Measurements from ENCODE around the gene STEAP1B. TPM values are rescaled to one million over a fixed set of nuclear protein-coding genes. Genes with fewer than 3 reads are reported as not detected.
"Not testable (repeated sequence)": the region's sequence is repeated elsewhere in the genome, so short reads cannot be mapped to it uniquely, and the experiment has no call there.

STEAP1B gene
- total RNA-seq, 2 donors from 2014 or later: 1.2 to 4.1 TPM

DNA sequence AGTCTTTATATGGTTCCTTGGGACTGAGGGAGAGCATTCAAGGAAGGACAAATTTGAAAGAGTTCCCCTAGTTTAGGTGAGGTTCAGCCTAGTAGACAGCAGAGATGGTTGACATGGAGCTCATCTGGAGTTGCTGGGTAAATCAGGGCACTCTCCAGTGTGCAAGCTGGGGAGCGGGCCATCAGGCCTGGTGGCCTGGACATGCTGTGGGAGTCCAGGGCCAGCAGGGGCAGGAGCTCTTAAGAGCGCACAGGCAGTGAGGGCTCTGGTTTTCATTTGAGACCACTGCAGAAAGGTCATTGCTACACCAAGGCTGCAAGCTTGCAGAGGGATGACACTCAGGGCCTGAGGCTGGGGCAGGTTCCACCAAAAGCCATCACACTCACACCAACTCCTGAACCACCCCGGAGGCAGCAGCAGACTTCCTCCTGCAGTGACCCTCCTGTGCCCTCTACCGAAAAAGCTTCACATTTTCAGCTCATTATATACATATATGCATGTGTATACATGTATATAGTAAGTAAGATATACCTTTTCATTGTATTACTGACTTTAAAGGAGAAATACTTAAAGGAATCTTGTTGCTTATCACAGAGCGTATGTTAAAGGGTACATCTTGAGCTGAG, 39.5 kb downstream of the STEAP1B start:
- DNase-seq (ENCODE audit: low spot score) (no peak), ATAC-seq (peak in 1 of 2 donors; percentile 50)
- no peaks in the 10 kb centered on the region for H3K36me3 Mint-ChIP-seq
- peaks cover 2 to 21% of the 10 kb centered on the region in 2 donors for H3K27me3 Mint-ChIP-seq
- no peaks in the 10 kb centered on the region for H3K9me3 Mint-ChIP-seq
- no peaks in the 10 kb centered on the region for H3K4me1 Mint-ChIP-seq (ENCODE audit: low read depth in 2 of 2)
- no peak overlapping the region for H3K4me3 Mint-ChIP-seq
- H3K27ac Mint-ChIP-seq: no peak overlapping the region

DNA sequence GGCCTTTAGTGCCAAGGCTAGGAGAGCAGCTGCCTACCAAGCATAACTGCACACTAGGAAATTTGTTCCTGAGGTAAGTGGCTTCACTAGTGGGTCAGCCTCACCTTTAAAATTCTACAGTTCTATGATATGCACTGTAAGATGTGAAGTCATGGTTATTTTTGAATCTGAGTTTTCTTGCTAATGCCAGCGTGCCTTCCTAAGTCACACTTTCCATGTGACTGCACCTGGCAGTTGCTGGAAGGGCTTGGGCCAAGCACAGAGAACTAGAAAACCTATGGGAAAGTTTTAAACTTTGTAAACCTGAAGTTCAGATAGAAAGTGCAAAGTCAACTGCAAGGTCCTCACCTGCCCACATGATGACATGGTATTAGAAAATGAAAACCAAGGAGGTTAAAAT, 42.5 kb downstream of the STEAP1B start:
- ATAC-seq (no peak), DNase-seq (ENCODE audit: low spot score) (no peak)
- no peak overlapping the region for H3K4me3 Mint-ChIP-seq
- peaks cover 13 to 33% of the 10 kb centered on the region in 2 donors for H3K27me3 Mint-ChIP-seq
- H3K9me3 Mint-ChIP-seq: no peaks in the 10 kb centered on the region
- H3K36me3 Mint-ChIP-seq: no peaks in the 10 kb centered on the region
- H3K27ac Mint-ChIP-seq: no peak overlapping the region
- H3K4me1 Mint-ChIP-seq (ENCODE audit: low read depth in 2 of 2): no peaks in the 10 kb centered on the region

DNA sequence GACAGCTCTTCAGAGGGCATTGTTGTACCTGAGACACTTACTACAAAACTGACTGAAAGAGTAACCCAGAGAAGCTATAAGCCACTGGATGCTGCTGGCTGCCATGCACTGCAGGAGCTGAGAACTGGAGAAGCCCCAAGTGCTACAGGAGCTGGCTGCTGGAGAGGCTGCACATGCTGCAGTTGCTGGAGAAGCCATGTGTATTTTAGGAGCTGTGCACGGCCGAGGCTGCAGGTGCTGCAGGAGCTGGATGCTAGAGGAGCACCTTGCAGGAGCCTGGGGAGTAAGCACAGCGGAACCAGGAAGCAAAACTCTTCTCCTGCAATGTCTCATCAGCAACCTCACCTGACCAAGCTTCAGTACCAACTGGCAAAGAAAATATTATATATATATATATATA, 45.5 kb downstream of the STEAP1B start:
- peaks cover 21 to 60% of the 10 kb centered on the region in 2 donors for H3K27me3 Mint-ChIP-seq
- no peak overlapping the region for H3K4me3 Mint-ChIP-seq
- ATAC-seq: no peak
- no peaks in the 10 kb centered on the region for H3K36me3 Mint-ChIP-seq
- H3K27ac Mint-ChIP-seq: no peak overlapping the region
- H3K9me3 Mint-ChIP-seq: no peaks in the 10 kb centered on the region
- H3K4me1 Mint-ChIP-seq (ENCODE audit: low read depth in 2 of 2): no peaks in the 10 kb centered on the region
- no peak for DNase-seq (ENCODE audit: low spot score)

DNA sequence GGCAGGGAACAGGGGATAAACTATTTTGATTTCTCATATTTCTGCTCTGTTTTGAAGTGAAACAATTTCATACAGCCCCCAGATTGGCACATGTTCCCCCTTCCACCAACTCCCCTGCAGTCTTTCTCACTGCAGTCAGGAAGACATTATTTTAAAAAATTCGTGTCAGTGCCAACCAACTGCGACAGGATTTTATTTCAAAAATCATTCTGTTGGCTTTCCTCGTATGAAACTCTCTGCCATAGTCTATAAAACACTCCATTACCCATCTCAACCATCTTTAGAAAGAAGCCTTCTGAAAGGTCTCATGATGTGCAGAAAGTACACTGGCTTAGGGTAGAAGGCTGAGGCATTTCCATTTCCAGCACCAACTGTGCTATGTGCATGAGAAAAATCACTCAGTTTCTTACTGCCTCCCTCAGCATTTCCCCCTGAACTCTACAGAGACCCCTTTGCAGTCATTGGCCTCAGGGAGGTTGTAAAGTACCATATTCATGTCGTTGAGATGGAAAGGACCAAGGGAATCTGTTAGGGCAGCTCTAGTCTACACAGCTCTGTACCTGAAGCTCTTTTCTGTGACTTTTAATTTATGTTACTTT, 46.9 kb downstream of the STEAP1B start:
- H3K36me3 Mint-ChIP-seq: no peaks in the 10 kb centered on the region
- H3K27ac Mint-ChIP-seq: no peak overlapping the region
- no peak for ATAC-seq
- H3K4me1 Mint-ChIP-seq (ENCODE audit: low read depth in 2 of 2): no peaks in the 10 kb centered on the region
- no peak for DNase-seq (ENCODE audit: low spot score)
- H3K4me3 Mint-ChIP-seq: no peak overlapping the region
- no peaks in the 10 kb centered on the region for H3K9me3 Mint-ChIP-seq
- H3K27me3 Mint-ChIP-seq: peaks cover 21 to 61% of the 10 kb centered on the region in 2 donors

DNA sequence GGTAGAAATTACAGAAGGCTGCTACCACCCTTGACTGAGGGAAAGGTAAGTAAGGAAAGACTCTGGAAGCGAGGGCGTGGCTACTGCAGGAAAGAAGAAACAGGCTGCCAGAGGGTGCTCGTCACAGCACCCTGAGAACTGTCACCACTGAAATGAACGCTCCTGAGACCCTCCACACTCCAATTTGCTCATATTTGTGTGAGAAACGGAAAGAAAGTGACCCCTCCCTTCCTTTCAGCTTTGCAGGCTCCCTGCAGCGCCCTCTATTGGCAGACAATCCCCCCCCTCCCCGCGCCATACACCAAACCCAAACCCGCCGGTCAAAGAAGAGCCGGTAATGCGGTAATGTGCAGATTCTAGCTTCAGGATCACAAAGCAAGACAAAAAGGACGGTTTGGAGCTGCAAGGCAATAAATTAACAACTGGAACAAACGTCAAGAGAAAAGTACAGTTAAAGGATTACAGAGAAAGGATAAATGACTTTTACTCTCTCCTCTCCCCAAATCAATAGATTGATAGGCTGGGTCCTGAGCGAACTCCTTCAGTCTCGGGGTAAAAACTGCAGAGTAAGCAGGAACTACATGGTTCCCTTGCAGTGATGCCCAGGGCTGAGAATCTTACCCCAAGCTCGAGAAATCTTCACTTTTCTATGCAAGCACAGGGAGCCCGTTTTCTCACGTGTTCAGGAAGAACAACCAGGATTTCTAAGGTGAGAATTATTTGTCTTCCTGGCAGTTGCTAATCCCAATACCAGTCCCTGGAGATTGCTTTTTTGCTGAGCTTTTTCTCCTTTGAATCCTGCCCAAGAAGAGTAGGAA, 47.6 kb downstream of the STEAP1B start:
- ATAC-seq: no peak
- H3K27me3 Mint-ChIP-seq: peaks cover 21 to 57% of the 10 kb centered on the region in 2 donors

DNA sequence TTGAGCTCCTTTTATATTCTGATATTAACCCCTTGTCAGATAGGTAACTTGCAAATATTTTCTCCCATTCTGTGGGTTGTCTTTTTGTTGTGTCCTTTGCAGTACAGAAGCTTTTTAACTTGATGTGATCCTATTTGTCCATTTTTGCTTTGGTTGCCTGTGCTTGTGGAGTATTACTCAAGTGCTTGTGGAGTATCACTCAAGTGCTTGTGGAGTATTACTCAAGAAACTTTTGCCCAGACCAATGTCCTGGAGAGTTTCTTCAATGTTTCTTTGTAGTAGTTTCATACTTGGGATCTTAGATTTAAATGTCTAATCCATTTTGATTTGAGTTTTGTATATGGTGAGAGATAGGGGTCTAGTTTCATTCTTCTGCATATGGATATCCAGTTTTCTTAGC, 50.0 kb downstream of the STEAP1B start:
- not testable (repeated sequence) for H3K4me3 Mint-ChIP-seq; H3K27ac Mint-ChIP-seq; H3K36me3 Mint-ChIP-seq; H3K9me3 Mint-ChIP-seq; H3K4me1 Mint-ChIP-seq (ENCODE audit: low read depth in 2 of 2); ATAC-seq; DNase-seq (ENCODE audit: low spot score)
- H3K27me3 Mint-ChIP-seq: peaks cover 22 to 48% of the 10 kb centered on the region in 2 donors

More for the DNA sequence above, 47.6 kb downstream of the STEAP1B start:
- no peak for DNase-seq (ENCODE audit: low spot score)
- Mint-ChIP-seq H3K4me1 (ENCODE audit: low read depth in 2 of 2) (no peaks in the 10 kb centered on the region), H3K4me3 (no peak overlapping the region), H3K36me3 (no peaks in the 10 kb centered on the region), H3K27ac (no peak overlapping the region), H3K9me3 (no peaks in the 10 kb centered on the region)

DNA sequence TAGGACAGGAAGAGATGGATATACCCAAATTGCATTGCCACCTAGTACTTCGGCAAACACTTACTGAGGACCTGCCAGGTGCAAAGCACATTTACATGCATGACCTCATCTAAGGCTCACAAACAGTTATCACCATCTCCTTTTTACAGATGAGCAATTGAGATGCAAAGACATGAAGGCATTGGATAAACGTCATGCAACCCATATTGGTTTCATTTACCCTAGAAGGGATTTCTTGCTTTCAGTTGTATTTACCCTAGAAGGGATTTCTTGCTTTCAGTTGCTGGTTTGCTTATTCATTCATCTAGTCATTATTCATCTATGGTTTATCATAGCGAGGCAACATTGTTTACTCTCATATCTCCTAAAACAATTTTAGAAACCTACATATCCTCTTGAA, 52.2 kb downstream of the STEAP1B start:
- Mint-ChIP-seq H3K27ac (no peak overlapping the region), H3K4me1 (ENCODE audit: low read depth in 2 of 2) (no peaks in the 10 kb centered on the region), H3K27me3 (peaks cover 12 to 39% of the 10 kb centered on the region in 2 donors), H3K9me3 (no peaks in the 10 kb centered on the region), H3K36me3 (no peaks in the 10 kb centered on the region), H3K4me3 (no peak overlapping the region)
- DNase-seq (ENCODE audit: low spot score): no peak
- ATAC-seq: peak in 1 of 2 donors; percentile 77

DNA sequence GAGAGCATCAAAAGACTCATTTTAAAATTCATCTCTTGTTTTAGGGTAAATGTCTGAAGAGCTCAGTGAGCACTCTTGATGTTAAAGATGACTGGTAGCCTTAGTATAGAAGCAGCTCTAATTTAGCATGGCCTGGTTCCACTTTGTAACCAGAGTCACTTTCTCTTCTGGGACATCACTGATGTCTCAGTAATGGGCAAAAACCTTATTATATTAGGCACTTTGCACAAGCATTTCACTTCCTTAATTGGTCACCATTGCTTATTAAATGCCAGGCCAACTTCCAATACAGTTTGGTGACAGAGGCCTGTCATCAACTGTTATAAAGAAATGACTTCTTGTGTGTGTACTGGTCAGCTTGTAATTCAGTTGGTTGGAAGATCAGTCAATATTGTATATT, 53.0 kb downstream of the STEAP1B start:
- Mint-ChIP-seq H3K9me3 (no peaks in the 10 kb centered on the region), H3K36me3 (no peaks in the 10 kb centered on the region), H3K27me3 (peaks cover 8 to 32% of the 10 kb centered on the region in 2 donors), H3K4me3 (no peak overlapping the region), H3K27ac (no peak overlapping the region), H3K4me1 (ENCODE audit: low read depth in 2 of 2) (no peaks in the 10 kb centered on the region)
- ATAC-seq (no peak), DNase-seq (ENCODE audit: low spot score) (no peak)

DNA sequence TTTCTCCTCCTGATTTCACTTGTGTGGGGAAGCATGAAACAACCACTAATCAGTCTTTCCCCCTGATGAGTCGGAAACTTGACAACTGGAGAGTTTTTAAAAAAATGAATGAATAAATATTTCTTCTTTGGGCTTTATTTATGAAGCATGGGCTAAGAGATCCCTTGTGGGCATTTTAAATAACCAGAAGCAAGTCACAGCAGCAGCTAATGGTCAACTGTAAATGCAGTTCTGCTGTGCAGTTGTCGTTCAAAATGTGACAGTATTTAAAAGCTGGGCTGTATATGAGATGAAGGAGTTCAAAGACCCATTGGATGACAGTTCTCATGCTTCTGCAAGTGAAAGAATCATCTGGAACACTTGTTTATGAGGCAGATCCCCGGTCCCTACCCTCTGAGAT, 54.1 kb downstream of the STEAP1B start:
- H3K27ac Mint-ChIP-seq: no peak overlapping the region

DNA sequence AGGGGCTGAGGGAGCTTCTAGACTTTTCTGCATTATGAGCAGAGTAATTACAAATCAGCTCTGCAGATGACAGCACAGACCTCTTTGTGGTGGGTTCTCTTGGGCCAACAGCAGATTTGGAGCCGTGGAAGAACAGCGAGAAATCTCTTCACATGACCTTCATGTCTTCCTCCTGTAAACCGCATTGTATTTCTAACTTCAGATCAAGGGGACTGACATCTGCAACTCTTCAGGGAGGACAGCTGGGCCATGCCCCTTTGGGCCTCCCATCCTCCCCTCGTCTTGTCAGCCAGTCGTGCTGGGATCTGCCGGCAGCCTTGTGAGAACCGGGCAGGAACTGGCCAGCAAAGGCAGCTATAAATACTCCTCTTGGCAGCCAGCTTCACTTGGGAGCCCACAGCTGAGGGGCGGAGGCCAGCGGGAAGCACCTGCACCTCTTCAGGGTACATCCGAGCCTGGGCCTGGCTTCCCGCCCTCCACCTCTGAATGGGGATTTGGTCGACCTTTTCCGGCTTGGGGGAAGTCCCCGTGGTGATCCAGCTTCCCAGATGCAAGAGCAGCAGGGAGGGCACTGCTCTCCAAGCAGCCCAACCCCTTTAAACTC, 54.7 kb downstream of the STEAP1B start:
- Mint-ChIP-seq H3K27me3 (peaks cover 6 to 18% of the 10 kb centered on the region in 2 donors), H3K27ac (no peak overlapping the region), H3K4me3 (no peak overlapping the region), H3K9me3 (no peaks in the 10 kb centered on the region), H3K36me3 (no peaks in the 10 kb centered on the region), H3K4me1 (ENCODE audit: low read depth in 2 of 2) (no peaks in the 10 kb centered on the region)
- DNase-seq (ENCODE audit: low spot score): no peak
- ATAC-seq: peak in 1 of 2 donors; percentile 12

More for the DNA sequence above, 54.1 kb downstream of the STEAP1B start:
- ATAC-seq (no peak), DNase-seq (ENCODE audit: low spot score) (no peak)
- Mint-ChIP-seq H3K9me3 (no peaks in the 10 kb centered on the region), H3K36me3 (no peaks in the 10 kb centered on the region), H3K4me1 (ENCODE audit: low read depth in 2 of 2) (no peaks in the 10 kb centered on the region), H3K4me3 (no peak overlapping the region), H3K27me3 (peaks cover 6 to 23% of the 10 kb centered on the region in 2 donors)

DNA sequence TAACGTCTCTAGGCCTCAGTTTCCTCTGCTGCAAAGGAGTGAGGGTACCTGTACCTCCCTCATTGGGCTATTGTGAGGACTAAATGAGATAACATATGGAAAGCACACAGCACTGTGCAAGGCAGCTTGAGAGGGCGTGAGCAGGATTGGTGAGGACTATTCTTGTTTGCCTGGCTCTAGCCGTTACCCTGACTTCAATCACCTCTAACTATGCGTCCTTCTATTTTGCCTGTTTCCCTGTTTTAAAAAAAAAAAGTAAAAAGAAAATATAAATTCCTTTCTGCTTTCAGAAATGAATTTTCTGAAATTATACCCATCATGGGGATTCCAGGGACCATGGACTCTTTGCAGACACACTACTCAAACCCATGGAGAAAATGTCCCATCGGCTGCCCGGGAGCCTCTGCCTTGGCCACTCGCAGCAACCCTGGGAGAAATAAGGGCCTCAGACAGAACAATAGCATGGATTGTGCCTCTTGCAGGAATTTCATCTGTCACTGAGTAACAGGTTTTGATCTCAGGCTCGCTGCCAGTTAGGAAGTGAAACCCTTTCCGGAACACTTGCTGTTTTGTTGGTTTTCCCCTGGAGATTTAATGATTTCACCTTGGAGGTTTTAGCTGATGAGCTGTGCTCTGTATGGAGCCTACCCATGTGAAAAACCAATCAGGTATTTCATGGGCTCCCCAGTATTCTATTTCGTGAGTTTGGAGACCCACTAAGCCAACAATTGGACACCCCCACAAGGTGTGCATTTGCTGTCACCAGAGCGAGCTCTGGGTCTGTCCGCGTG, 55.6 kb downstream of the STEAP1B start:
- Mint-ChIP-seq H3K9me3 (no peaks in the 10 kb centered on the region), H3K4me3 (no peak overlapping the region), H3K27ac (no peak overlapping the region), H3K36me3 (no peaks in the 10 kb centered on the region), H3K4me1 (ENCODE audit: low read depth in 2 of 2) (no peaks in the 10 kb centered on the region), H3K27me3 (peaks cover 4 to 9% of the 10 kb centered on the region in 2 donors)
- ATAC-seq (no peak), DNase-seq (ENCODE audit: low spot score) (no peak)

DNA sequence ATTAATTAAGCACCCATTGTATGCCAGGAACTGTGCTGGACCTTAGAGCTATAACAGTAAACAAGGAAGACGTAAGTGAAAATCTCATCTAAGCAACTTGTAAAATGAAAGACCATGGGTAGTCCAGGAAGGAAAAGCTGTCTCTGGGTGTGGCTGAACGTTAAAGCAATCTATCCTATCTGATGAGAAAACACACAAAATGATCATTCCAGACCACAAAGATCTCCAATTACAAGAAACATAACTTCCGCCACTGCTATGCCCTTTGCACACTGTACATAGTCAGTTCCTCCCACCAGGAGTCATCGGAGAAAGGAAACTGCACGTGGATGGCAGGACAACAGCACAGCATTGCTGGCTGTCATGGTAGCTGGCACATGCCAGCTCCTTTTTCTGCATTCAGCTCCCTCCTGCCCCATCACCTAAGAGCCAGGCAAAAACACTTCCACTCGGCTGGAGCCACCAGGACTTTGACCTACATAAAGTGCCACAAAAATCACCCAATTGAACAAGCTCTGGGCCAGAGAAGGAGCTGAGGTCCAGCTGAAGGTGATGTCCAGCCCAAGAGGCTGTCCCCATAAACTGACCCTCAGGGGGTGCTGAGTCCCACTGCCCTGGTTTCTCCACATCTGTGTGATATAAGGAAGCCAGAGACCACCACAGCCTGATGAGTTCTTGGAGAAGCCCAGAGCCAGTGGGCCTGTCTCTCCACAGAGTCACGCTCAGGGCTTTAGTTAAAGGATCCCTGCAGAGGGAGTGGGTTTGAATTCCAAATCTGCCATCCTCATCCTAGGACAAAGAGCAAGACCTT, 56.4 kb downstream of the STEAP1B start:
- no peak overlapping the region for H3K4me3 Mint-ChIP-seq

More for the DNA sequence above, 56.4 kb downstream of the STEAP1B start:
- H3K4me1 Mint-ChIP-seq (ENCODE audit: low read depth in 2 of 2): no peaks in the 10 kb centered on the region
- no peak overlapping the region for H3K27ac Mint-ChIP-seq
- ATAC-seq (no peak), DNase-seq (ENCODE audit: low spot score) (no peak)
- peaks cover 4 to 6% of the 10 kb centered on the region in 2 donors for H3K27me3 Mint-ChIP-seq
- no peaks in the 10 kb centered on the region for H3K9me3 Mint-ChIP-seq
- H3K36me3 Mint-ChIP-seq: no peaks in the 10 kb centered on the region

Data from natural killer cell treated with Interleukin-12 subunit alpha and Interleukin-12 subunit beta and Interleukin-15 and Interleukin-18, amount 100 ng/mL, for 72 hours (primary cell).